Gastroesophageal sphincter (tissue), 4 donors: Measurements from ENCODE around the gene TNFRSF12A. TPM values are rescaled to one million over a fixed set of nuclear protein-coding genes. Genes with fewer than 3 reads are reported as not detected.

Experiments
- ATAC-seq: fragments of 150-250 bp; one replicate; pipeline ENCODE4 v1.9.1; 2016; ENCODE audit warnings: mild to moderate bottlenecking, moderate library complexity
- H3K27ac ChIP-seq, 4 donors: fragments of 200-600 bp; sonication (generic) in 3 of 4; 1 replicate in 3 of 4; 2 replicates in 1 of 4; pipeline ENCODE4 v1.5.1; 2016 to 2019
- H3K27me3 ChIP-seq: fragments of 200-600 bp; sonication (generic); one replicate; pipeline ENCODE4 v1.5.1; 2019
- H3K36me3 ChIP-seq, 2 donors: fragments of 200-600 bp; sonication (generic); one replicate each; pipeline ENCODE4 v1.5.1; 2019; ENCODE audit warnings: control low read depth in 1 of 2
- H3K4me1 ChIP-seq, 3 donors: fragments of 200-600 bp; sonication (generic); 1 replicate in 2 of 3; 2 replicates in 1 of 3; pipeline ENCODE4 v1.5.1; 2016 to 2019; ENCODE audit warnings: control low read depth in 2 of 3
- H3K4me3 ChIP-seq, 2 donors: fragments of 200-600 bp; sonication (generic); one replicate each; pipeline ENCODE4 v1.5.1; 2019; ENCODE audit warnings: mild to moderate bottlenecking in 1 of 2, moderate library complexity in 1 of 2
- H3K9me3 ChIP-seq, 3 donors: fragments of 200-600 bp; sonication (generic); one replicate each; pipeline ENCODE4 v1.5.1; 2017 to 2019; ENCODE audit warnings: control low read depth in 2 of 3
- CTCF ChIP-seq, 4 experiments: fragments of 200-600 bp in 2 of 4; fragments of 450-650 bp in 2 of 4; sonication (generic) in 1 of 4; IDR thresholded peaks; one replicate each; pipeline ENCODE4 v1.5.1; 2017 to 2019; ENCODE audit warnings: antibody characterized with exemption in 4 of 4, mild to moderate bottlenecking in 2 of 4, moderate library complexity in 2 of 4
- EP300 ChIP-seq: sonication (generic); formaldehyde crosslinking; IDR thresholded peaks from one replicate; pipeline ENCODE4 v1.6.1; 2017; ENCODE audit warnings: antibody characterized with exemption, mild to moderate bottlenecking
- POLR2A ChIP-seq, 2 donors: fragments of 450-650 bp; IDR thresholded peaks; one replicate each; pipeline ENCODE4 v1.6.1; 2017; ENCODE audit warnings: antibody characterized with exemption in 2 of 2, mild to moderate bottlenecking in 2 of 2, moderate library complexity in 1 of 2
- POLR2AphosphoS5 ChIP-seq: sonication (generic); formaldehyde crosslinking; IDR thresholded peaks from one replicate; pipeline ENCODE4 v1.6.1; 2017; ENCODE audit warnings: antibody characterized with exemption
- WGBS, 2 donors: methylation state at CpG; one replicate each; pipeline ENCODE4 v1.1.5; 2018; ENCODE audit warnings: low coverage in 1 of 2; 5-methylcytosine and 5-hydroxymethylcytosine counted together
- total RNA-seq, 4 donors: library from RNA; depleted of rRNA; stranded (reverse); fragments of >200 nt; gene quantifications; one replicate each; pipeline ENCODE4 v1.1.0, GENCODE V29; 2016

Gene TNFRSF12A
- total RNA-seq, 4 donors from 2014 or later = 26.0 to 135 (median 72.2) TPM

GRCh38 chr16:2985462-2985861, 34.7 kb upstream of the TNFRSF12A start:
- H3K4me3 ChIP-seq = no peak overlapping the region
- ATAC-seq = no peak
- WGBS, 2 donors = 21 to 60% methylated on average over 7 to 8 of the region's 9 CpGs
- peaks cover 38% of the 10 kb centered on the region for H3K27me3 ChIP-seq
- H3K4me1 ChIP-seq = peaks cover 0 to 36% (median 3%) of the 10 kb centered on the region in 3 donors
- no peak for TF ChIP-seq POLR2AphosphoS5
- TF ChIP-seq CTCF (IDR thresholded peaks at IDR 0.05) = no peak
- TF ChIP-seq EP300 = no peak
- TF ChIP-seq POLR2A (IDR thresholded peaks at IDR 0.05) = no peak
- no peak overlapping the region for H3K27ac ChIP-seq
- H3K9me3 ChIP-seq = no peaks in the 10 kb centered on the region
- no peaks in the 10 kb centered on the region for H3K36me3 ChIP-seq

GRCh38 chr16:2985893-2986355, 34.2 kb upstream of the TNFRSF12A start:
- Histone ChIP-seq H3K27me3 (peaks cover 42% of the 10 kb centered on the region), H3K4me3 (no peak overlapping the region), H3K36me3 (no peaks in the 10 kb centered on the region), H3K4me1 (peaks cover 0 to 31% (median 3%) of the 10 kb centered on the region in 3 donors), H3K27ac (no peak overlapping the region), H3K9me3 (no peaks in the 10 kb centered on the region)
- TF ChIP-seq CTCF (IDR thresholded peaks at IDR 0.05) (no peak), EP300 (no peak), POLR2A (IDR thresholded peaks at IDR 0.05) (no peak), POLR2AphosphoS5 (no peak)
- 80% methylated on average over 5 of the region's 15 CpGs; no CpG with 5 or more reads in 1 of the 2 donors for WGBS, 2 donors
- no peak for ATAC-seq

- H3K9me3 ChIP-seq = no peaks in the 10 kb centered on the region
- H3K27ac ChIP-seq = no peak overlapping the region
- no peak overlapping the region for H3K4me3 ChIP-seq
- no peaks in the 10 kb centered on the region for H3K36me3 ChIP-seq
- WGBS, 2 donors = 73 to 83% methylated on average over 2 to 3 of the region's 17 CpGs
- no peak for ATAC-seq
- peaks cover 45% of the 10 kb centered on the region for H3K27me3 ChIP-seq
- TF ChIP-seq POLR2AphosphoS5 = no peak
- no peak for TF ChIP-seq EP300
- no peak for TF ChIP-seq CTCF (IDR thresholded peaks at IDR 0.05)
- no peak for TF ChIP-seq POLR2A (IDR thresholded peaks at IDR 0.05)
- H3K4me1 ChIP-seq = peaks cover 0 to 25% (median 3%) of the 10 kb centered on the region in 3 donors
These were observed 33.5 kb upstream of the TNFRSF12A start for GRCh38 chr16:2986623-2987188.

- H3K9me3 ChIP-seq = no peaks in the 10 kb centered on the region
- 100% methylated on average over 1 of the region's 9 CpGs; no CpG with 5 or more reads in 1 of the 2 donors for WGBS, 2 donors
- peaks cover 0 to 25% (median 3%) of the 10 kb centered on the region in 3 donors for H3K4me1 ChIP-seq
- H3K27ac ChIP-seq = no peak overlapping the region
- TF ChIP-seq CTCF (IDR thresholded peaks at IDR 0.05) = no peak
- no peak for TF ChIP-seq POLR2AphosphoS5
- no peak for TF ChIP-seq POLR2A (IDR thresholded peaks at IDR 0.05)
- TF ChIP-seq EP300 = no peak
- no peaks in the 10 kb centered on the region for H3K36me3 ChIP-seq
- H3K4me3 ChIP-seq = no peak overlapping the region
- peaks cover 45% of the 10 kb centered on the region for H3K27me3 ChIP-seq
- ATAC-seq = no peak
These were observed 32.9 kb upstream of the TNFRSF12A start for GRCh38 chr16:2987286-2987685.

GRCh38 chr16:2987833-2988232, 32.3 kb upstream of the TNFRSF12A start:
- TF ChIP-seq POLR2AphosphoS5 (no peak), CTCF (IDR thresholded peaks at IDR 0.05) (no peak), POLR2A (IDR thresholded peaks at IDR 0.05) (no peak), EP300 (no peak)
- H3K27ac ChIP-seq = no peak overlapping the region
- H3K27me3 ChIP-seq = peaks cover 45% of the 10 kb centered on the region
- H3K4me1 ChIP-seq = peaks cover 0 to 25% (median 3%) of the 10 kb centered on the region in 3 donors
- no peaks in the 10 kb centered on the region for H3K36me3 ChIP-seq
- H3K4me3 ChIP-seq = no peak overlapping the region
- WGBS, 2 donors = no CpG with 5 or more reads among the region's 8 CpGs
- no peak for ATAC-seq
- no peaks in the 10 kb centered on the region for H3K9me3 ChIP-seq
